HG03159 (cell line): ENCODE data around the gene CUL9.

Experiments
- ATAC-seq: cut with Tn5 transposase; IDR thresholded peaks from one replicate; pipeline ENCODE4 v1.9.1; 2021; ENCODE audit warnings: mild to moderate bottlenecking, moderate library complexity; ENCODE audit not compliant: unreplicated experiment

Gene CUL9

GRCh38 chr6:43172104-43173007 lies 9.6 kb upstream of the CUL9 start:
- ATAC-seq, result no peak

- ATAC-seq, result no peak
Observed at GRCh38 chr6:43173591-43174262, 8.3 kb upstream of the CUL9 start.

GRCh38 chr6:43174263-43175112 lies 7.5 kb upstream of the CUL9 start:
- peak; percentile 72 for ATAC-seq

- no peak for ATAC-seq
Observed at GRCh38 chr6:43175676-43176422, 6.1 kb upstream of the CUL9 start.

GRCh38 chr6:43176423-43176786 lies 5.6 kb upstream of the CUL9 start:
- ATAC-seq, result no peak

- ATAC-seq, result no peak
Observed at GRCh38 chr6:43178150-43178549, 3.8 kb upstream of the CUL9 start.

GRCh38 chr6:43178951-43179830 lies 2.8 kb upstream of the CUL9 start:
- no peak for ATAC-seq

GRCh38 chr6:43180058-43180457 lies 1.9 kb upstream of the CUL9 start:
- ATAC-seq, result no peak

GRCh38 chr6:43180985-43181384 lies 1.0 kb upstream of the CUL9 start:
- no peak for ATAC-seq

GRCh38 chr6:43181621-43181941 lies 415 bp upstream of the CUL9 start:
- no peak for ATAC-seq

GRCh38 chr6:43183441-43183840 lies 1.4 kb downstream of the CUL9 start:
- ATAC-seq, result no peak

GRCh38 chr6:43184268-43184985 lies 2.4 kb downstream of the CUL9 start:
- ATAC-seq, result no peak

- ATAC-seq, result no peak
Observed at GRCh38 chr6:43185391-43185985, 3.5 kb downstream of the CUL9 start.

GRCh38 chr6:43186019-43186418 lies 4.0 kb downstream of the CUL9 start:
- ATAC-seq, result no peak

GRCh38 chr6:43186706-43187105 lies 4.7 kb downstream of the CUL9 start:
- ATAC-seq, result no peak

- ATAC-seq, result no peak
Observed at GRCh38 chr6:43187821-43188220, 5.8 kb downstream of the CUL9 start.

GRCh38 chr6:43188426-43188825 lies 6.4 kb downstream of the CUL9 start:
- no peak for ATAC-seq

GRCh38 chr6:43189776-43190304 lies 7.8 kb downstream of the CUL9 start:
- ATAC-seq, result no peak

GRCh38 chr6:43192911-43193310 lies 10.9 kb downstream of the CUL9 start:
- no peak for ATAC-seq
